Measurements from ENCODE around the gene RAPGEF2.
A peak's percentile ranks its signal among the peaks of the same experiment; 100 is the strongest.

The RAPGEF2 gene

GRCh38 chr4:159326480-159326879 is 223.6 kb downstream of the RAPGEF2 start:
- DNase-seq (ENCODE audit: low read depth), result no peak

DNA sequence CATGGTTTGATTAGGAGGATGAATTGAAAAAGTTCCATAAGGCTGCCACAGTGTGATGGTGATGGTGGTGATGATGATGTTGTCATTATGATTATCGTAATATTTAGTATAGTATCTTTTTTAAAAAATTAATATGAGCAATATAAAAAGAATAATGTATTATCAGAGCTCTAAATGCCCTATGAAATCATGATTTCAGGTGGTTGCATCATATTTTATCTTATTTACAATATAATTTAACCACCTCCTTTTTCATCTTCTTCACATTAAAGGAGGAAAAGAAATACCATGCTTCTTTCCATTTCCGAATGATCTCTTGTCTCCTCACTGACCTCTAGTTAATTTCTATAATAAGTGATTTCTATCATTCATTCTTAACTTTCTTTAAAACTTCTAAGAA is 225.9 kb downstream of the RAPGEF2 start:
- DNase-seq (ENCODE audit: low read depth), result no peak

DNA sequence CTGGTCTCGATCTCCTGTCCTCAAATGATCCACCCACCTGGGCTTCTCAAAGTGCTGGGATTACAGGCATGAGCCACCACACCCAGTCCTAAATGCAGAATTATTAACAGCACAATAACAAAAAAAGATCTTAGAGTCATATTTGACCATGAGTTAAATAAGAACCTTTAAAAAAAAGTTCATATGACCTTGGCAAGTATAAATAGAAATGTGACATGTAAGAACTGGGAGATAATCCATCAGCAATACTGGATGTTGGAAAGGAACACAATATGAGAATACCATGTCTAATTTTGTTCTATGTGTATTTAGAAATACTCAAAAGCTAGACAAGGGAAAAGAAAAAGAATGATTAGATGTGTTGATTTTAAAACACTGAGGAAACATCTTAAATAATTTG is 231.6 kb downstream of the RAPGEF2 start:
- no peak for DNase-seq (ENCODE audit: low read depth)

GRCh38 chr4:159337041-159337440 is 234.2 kb downstream of the RAPGEF2 start:
- no peak for DNase-seq (ENCODE audit: low read depth)

GRCh38 chr4:159341522-159341921 is 238.6 kb downstream of the RAPGEF2 start:
- peak; percentile 45 for DNase-seq (ENCODE audit: low read depth)

DNA sequence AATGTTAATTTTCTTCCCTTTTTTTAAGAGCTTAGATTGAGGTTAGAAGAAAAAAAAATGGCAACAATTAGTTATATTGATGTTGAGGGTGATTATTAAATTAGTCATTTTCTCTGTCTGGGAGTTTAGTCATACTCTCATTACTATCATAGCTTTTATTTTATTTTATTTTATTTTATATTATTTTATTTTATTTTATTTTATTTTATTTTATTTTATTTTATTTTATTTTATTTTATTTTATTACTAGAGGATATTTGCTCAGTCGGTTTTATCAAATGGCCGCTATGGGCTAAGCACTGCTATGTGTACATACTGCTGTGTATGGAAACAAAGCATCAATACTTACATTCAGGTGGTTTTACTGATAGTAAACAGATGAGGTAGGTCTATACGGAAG is 239.5 kb downstream of the RAPGEF2 start:
- DNase-seq (ENCODE audit: low read depth), result no peak

GRCh38 chr4:159343116-159343515 is 240.2 kb downstream of the RAPGEF2 start:
- DNase-seq (ENCODE audit: low read depth), result no peak

DNA sequence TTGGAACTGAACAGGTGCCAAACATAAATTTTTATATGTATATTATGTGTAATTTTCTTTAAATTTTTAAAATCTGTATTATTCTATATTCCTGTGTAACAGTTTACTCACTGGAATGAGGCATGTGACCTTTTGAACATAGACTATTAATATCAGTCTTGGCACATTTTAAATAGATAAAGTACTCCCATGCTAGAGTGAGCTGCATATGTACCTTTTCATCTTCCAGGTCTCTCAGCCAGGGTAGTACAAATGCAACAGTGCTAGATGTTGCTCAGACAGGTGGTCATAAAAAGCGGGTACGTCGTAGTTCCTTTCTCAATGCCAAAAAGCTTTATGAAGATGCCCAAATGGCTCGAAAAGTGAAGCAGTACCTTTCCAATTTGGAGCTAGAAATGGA is 242.0 kb downstream of the RAPGEF2 start:
- DNase-seq (ENCODE audit: low read depth), result no peak

- no peak for DNase-seq (ENCODE audit: low read depth)
These were observed 243.8 kb downstream of the RAPGEF2 start for GRCh38 chr4:159346681-159347080.

DNA sequence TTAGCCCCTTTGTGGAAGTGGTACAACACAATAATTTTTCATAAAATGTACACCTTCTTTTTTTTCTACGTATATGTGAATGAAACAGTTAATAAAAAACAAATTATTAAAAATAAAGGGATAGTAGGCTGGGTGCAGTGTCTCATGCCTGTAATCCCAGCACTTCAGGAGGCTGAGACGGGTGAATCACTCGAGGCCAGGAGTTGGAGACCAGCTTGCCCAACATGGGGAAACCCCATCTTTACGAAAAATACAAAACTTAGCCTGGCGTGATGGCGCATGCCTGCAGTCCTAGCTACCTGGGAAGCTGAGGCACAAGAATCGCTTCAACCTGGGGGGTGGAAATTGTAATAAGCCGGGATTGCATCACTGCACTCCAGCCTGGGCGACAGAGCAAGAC is 244.9 kb downstream of the RAPGEF2 start:
- DNase-seq (ENCODE audit: low read depth), result no peak

GRCh38 chr4:159349332-159349731 is 246.5 kb downstream of the RAPGEF2 start:
- no peak for DNase-seq (ENCODE audit: low read depth)

- DNase-seq (ENCODE audit: low read depth), result no peak
These were observed 249.7 kb downstream of the RAPGEF2 start for GRCh38 chr4:159352609-159353008.

GRCh38 chr4:159353422-159354116 is 250.7 kb downstream of the RAPGEF2 start:
- no peak for DNase-seq (ENCODE audit: low read depth)

- no peak for DNase-seq (ENCODE audit: low read depth)
These were observed 252.6 kb downstream of the RAPGEF2 start for GRCh38 chr4:159355466-159355865.

- no peak for DNase-seq (ENCODE audit: low read depth)
These were observed 254.5 kb downstream of the RAPGEF2 start for GRCh38 chr4:159357350-159357749.

- DNase-seq (ENCODE audit: low read depth), result peak; percentile 79
These were observed 255.3 kb downstream of the RAPGEF2 start for GRCh38 chr4:159358226-159358625.

DNA sequence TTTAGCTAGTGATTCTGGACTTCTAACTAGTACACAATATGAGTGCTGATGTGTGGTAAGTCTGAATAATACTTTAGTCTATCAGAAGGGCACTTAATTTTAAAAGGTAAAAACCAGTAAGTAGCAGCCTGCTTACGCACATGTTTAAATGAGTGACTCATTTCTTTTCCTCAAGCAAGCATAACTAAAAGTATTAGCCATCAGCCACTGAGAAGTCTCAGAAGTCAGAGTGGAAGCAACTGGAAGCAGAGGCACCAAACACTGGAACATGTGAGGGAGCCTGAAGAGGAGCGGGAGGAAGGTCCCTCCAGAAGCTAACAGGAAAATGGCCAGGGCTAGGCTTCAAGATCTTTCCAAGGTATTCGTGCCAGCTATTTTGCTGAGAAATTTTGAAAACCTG is 257.7 kb downstream of the RAPGEF2 start:
- DNase-seq (ENCODE audit: low read depth), result peak; percentile 66

GRCh38 chr4:159363361-159363760 is 260.5 kb downstream of the RAPGEF2 start:
- DNase-seq (ENCODE audit: low read depth), result no peak

DNA sequence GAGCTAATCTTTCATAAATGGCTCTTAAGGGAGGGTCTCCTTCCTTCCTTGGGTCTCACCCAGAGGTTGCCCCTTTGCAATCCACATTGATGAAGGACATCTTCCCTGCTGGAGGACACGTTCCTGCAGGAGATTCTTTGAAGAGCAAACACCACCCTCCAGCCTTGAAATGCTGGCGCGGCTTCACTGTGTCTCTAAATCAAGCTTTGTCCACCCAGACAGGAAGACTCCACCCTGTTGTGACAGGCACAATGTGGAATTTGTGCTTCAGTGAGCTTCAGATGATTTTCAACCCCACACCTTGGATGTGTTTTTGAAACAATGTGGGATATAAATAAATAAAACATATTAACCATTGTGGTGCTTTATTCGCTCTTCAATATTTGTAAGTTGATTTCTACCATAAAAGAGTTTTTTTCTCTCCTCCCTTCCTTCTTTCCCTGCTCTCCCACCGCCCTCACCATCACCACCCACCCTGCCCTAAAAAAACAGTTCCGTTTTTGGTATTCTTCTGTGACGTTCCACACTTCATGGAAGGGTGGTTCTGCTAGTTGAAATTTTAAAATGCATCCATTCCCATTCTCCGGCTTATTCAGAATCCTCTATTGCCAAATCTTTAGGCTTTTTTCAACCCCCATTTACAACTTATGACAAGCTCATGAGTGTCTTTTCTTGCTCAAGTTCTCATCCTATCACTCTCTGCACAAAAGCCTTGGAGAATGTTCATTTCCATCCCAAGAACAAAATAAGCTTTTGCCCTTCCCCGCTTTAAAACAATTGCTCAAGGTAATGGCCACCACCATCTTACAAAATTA is 264.3 kb downstream of the RAPGEF2 start:
- DNase-seq (ENCODE audit: low read depth), result no peak

GRCh38 chr4:159367781-159368080 is 264.9 kb downstream of the RAPGEF2 start:
- DNase-seq (ENCODE audit: low read depth), result no peak

GRCh38 chr4:159368320-159368719 is 265.4 kb downstream of the RAPGEF2 start:
- no peak for DNase-seq (ENCODE audit: low read depth)

DNA sequence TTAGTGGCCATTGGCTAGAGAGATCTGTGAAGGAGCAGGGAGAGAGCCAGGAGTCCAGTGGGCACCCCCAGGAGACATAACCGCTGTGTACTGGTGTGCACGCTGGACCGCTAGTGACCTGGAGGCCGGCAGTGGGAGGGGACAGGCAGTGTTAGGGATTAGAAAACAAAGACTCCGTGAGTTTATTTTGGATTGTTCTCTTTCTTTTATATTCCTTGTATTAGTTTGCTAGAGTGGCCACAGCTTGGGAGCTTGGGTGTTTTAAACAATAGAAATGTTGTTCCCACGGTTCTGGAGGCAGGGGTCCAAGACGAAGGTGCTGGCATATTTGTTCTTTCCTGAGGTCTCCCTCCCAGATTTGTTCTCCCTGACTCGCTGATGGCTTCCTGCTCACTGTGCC is 266.4 kb downstream of the RAPGEF2 start:
- DNase-seq (ENCODE audit: low read depth), result no peak

- no peak for DNase-seq (ENCODE audit: low read depth)
These were observed 267.4 kb downstream of the RAPGEF2 start for GRCh38 chr4:159370286-159370685.
